Measurements from ENCODE around the gene M6PR.

Gene M6PR

DNA sequence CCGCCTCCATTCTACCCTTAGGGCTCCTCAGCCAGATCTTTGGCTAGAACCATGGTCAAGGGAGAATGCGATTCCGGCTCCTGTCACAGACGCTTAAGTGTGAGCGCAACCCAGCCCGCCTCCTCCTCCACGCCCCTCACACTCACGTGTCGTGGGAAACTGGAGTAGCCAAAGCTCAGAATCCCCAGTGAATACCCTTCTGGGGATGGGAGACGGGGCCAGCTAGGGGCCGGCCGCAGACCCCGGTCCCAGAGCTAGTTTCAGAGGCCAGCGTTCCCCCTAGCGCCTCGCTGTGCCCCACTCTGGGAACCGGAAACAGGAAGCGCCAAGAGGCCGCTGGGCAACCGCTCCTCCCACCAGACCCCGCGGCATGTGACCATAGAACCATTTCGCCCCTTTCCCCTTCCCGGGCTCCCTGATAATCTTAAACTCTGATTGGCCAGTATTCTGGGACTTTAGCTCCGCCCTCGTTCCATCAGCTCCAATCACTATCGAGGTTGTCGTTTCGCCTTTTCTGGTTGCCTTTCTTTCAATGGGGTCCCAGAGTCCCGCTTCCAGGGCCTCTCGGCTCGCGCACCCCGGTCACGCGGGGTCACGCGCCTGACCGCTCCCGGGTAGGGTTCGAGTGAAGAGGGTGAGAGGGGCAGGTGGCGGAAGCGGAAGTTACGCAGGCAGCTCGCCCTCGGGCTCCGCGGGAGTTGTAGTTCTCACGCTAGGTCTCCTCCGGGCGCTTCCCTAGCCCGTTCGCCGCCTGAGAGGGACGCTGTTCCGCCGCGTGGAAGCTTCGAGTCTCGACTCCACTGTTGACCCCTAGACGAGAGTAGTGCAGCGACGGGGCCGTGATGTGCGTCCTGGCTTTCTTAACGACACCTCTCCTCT, at the start of gene M6PR:
TSS of gene M6PR (minus strand) at position 304 of the 879 bp plus-strand sequence. CDS start 3,241 bp downstream, outside the sequence.
- in situ Hi-C loops (cut with HindIII; ENCODE audit: low sequenced_read_pairs), result no loop called here

DNA sequence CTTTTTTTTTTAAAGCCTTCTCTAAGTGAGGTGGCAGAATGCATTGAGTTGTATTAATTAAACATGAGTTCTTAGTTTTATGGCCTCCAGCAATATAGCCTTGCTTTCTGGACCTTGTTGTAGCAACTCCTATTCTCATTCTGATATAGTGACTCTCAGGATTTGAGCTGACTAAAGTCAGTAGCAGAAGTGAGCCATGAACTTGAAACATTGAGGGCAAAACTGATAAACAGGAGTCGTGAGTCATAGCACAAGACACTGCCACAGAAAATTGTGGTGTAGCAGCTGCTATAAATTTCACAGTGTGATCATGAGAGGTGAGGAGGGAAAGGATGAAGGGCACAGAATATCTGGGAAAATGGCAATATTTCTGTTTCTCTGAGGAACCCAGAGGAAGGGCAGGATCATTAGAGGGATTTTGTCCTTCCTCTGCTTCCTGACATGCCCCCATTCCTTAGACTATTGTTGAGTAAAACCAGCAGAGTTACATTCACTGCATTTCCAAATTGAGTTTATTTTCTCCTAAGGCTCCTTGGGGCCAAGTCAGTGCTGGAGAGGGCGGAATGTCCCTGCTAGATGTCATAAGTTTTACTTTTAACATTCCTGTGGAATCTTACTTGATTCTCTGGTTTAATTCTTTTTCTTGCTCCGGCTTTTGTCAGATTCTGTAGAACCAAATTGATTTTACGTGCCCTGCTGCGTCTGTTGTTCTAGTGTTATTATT, 47.4 kb upstream of the M6PR start:
- in situ Hi-C loops (cut with HindIII; ENCODE audit: low sequenced_read_pairs), result no loop called here

DNA sequence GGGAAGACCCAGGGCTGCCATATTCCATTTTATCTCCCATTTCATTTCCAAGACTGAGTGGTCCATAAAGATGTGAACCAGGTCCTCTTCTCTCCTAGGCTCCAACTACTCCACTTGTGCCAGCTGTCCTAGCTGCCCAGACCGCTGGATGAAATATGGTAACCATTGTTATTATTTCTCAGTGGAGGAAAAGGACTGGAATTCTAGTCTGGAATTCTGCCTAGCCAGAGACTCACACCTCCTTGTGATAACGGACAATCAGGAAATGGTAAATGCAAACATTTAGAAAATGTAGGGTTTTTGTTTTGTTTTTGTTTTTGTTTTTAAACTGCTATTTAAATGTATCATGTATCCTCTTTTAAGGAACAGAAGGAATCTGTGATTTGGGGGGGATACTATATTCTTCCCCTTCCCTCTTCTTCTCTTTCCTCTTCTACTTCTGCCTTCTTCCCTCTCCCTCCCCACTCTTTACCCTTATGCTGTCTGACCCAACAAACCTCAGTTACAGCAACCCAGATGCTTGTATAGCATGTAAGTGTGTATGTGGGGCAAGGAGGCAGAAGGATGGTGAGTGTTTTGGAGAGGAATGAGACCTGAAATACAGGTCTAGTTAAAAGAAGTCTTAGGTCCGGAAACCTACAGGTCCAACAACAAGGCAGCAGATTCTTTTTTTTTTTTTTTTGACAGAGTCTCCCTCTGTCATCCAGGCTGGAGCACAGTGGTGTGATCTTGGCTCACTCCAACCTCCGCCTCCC, 45.8 kb upstream of the M6PR start:
- in situ Hi-C loops (cut with HindIII; ENCODE audit: low sequenced_read_pairs), result no loop called here

DNA sequence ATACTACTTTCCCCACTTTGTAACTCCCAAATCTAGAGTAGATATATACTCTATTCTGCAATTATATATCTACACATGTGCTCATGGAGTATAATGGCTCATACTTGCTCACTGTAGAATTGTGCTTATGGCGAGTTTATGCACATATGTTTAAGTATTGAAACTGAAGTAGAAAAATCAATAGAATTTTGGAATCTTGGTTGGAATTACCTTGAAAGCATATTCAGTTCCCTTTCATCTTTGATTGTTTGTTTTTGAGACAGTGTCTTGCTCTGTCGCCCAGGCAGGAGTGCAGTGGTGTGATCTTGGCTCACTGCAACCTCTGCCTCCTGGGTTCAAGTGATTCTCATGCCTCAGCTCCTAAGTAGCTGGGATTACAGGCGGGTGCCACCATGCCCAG, 44.4 kb upstream of the M6PR start:
- in situ Hi-C loops (cut with HindIII; ENCODE audit: low sequenced_read_pairs), result no loop called here

DNA sequence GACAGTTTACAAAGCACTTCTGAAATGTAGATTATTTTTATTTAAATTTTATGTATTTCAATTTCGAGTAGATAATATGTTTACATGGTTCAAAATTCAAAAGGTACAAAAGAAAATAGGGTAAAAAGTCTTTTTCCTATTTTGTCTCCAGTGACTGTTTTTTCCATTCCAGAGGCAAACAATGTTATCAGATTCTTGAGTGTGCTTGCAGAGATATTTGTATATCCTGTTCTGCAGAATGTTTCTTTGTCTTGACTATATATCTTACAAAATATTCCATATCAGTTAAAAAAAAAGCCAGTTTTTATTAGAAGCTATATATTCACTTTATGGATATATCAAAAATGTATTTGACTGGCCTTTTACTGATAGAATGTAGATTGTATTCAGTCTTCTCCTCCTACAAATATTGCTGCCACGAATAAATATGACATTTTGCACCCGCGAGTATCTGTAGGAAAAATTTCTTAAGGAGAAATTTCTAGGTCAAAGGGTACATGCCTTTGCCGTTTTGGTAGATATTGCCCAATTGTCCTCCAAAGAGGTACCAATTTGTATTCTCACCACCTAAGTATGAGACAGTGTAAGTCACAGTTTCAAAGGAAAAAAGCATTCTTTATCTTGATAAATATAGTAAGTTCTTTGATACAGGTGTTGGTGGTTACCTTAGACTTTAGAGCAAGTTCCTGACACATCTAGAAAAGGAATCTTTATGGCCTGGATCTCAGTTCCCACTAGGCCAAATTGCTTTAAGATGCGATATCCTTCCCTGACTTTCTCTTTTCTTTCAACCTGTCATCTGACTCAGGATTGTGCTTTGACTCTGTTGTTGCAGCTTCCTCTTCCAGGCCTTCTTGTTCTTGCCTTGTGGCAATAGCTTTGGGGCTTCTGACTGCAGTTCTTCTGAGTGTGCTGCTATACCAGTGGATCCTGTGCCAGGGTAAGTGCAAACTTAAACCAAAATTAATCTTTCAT, 42.2 kb upstream of the M6PR start:
- in situ Hi-C loops (cut with HindIII; ENCODE audit: low sequenced_read_pairs), result no loop called here

DNA sequence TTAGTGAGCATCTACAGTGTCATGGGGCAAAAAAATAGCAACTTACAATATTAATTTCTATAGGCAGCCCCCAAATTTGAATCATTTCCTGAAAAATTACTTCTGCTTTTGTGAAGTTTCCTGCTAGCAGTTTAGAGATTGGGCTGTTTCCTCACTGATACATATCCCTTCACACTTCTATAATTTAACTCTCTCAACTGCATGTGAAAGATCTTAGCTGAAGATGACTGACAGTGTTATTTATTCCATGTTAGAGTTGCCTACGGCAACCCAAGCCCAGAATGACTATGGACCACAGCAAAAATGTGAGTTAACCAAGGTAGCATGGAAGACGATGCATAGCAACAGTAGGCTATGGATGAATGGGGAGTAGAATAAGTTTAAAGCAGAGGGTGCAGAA, 40.0 kb upstream of the M6PR start, which contains the start of gene KLRG1:
TSS of gene KLRG1 (plus strand) at position 134 of the 400 bp plus-strand sequence. CDS start at position 224, 90 bp downstream.
- in situ Hi-C loops (cut with HindIII; ENCODE audit: low sequenced_read_pairs), result no loop called here

DNA sequence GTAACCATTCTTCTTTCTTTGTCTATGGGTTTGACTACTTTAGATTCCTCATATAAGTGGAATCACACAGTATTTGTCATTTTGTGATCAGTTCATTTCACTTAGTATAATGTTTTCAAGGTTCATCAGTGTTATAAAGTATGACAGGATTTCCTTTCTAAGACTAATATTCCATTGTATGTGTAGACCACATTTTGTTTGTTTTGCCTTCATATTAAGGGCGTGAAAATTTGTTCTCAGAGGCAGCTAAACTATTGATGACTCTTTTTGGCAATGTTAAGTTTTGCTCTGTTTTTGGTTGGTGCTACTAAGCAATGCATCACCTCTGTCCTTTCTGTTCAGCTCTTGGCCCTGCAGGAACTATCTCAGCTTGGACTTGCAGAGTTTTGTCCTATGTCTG, 38.2 kb upstream of the M6PR start:
- in situ Hi-C loops (cut with HindIII; ENCODE audit: low sequenced_read_pairs), result no loop called here

DNA sequence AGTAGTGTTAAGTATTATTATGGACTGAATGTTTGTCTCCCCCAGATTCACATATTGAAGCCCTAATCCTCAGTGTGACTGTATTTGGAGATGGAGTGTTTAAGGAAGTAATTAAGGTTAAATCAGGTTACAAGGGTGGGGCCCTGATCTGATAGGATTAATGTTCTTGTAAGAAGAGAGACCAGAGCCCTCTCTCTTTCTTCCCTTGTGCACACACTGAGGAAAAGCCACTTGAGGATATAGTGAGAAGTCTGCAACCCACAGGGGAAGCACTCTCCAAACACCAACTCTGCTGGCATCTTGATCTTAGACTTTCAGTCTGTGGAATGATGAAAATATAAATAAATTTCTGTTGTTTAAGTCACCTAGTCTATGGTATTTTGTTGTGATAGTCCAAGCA, 37.7 kb upstream of the M6PR start:
- in situ Hi-C loops (cut with HindIII; ENCODE audit: low sequenced_read_pairs), result no loop called here

DNA sequence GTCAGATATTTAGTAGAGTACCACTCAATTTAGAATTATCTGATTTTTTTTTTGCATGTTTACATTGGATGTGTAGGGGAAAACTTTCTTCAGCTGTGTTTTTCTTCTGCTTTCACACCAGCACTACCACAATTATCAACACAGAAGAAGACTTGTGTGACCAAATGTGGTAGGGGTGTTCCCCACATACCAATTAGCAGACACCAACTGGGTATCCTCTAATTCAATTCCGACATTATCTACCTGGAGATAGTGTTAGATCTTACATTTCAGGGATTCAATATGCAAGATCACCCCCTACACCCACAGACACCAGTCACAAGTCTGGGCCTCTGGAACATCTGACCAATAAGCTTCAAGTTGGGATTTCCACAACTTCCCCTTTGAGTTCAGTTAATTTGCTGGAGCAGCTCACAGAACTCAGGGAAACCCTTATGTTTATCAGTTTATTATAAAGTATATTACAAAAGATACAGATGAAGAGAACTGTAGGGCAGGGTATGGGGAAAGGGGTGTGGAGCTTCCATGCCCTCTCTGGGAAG, 35.8 kb upstream of the M6PR start:
- in situ Hi-C loops (cut with HindIII; ENCODE audit: low sequenced_read_pairs), result no loop called here

DNA sequence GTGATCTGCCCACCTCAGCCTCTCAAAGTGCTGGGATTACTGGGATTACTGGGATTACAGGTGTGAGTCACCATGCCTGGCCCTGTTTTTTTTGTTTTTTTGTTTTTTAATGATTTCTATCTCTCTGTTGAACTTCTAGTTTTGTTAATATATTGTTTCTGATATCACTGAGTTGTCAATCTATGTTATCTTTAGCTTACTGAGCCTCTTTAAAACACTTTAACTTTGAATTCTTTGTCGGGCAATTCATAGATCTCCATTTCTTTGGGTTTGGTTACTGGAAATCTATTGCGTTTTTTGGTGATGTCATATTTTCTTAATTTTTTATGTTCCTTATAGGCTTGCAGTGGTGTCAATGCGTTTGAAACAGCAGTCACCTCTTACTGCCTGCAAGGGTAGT, 30.7 kb upstream of the M6PR start:
- in situ Hi-C loops (cut with HindIII; ENCODE audit: low sequenced_read_pairs), result no loop called here

DNA sequence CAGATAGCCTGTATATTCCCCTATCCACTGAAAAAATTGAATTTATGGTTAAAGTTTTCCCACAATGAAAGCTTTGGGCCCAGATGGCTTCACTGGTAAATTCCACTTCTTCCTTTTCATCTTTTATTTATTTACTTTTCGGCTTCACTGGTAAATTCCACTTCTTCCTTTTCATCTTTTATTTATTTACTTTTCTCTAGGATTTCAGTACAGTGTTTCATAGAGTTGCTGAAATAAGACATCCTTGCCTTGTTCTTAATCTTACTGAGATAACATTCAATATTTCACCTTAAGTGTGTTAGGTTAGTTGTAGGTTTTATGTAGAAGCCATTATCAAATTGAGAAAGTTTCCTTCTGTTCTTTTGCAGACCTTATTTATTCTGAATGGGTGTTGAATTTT, 21.0 kb upstream of the M6PR start:
- in situ Hi-C loops (cut with HindIII; ENCODE audit: low sequenced_read_pairs), result no loop called here

DNA sequence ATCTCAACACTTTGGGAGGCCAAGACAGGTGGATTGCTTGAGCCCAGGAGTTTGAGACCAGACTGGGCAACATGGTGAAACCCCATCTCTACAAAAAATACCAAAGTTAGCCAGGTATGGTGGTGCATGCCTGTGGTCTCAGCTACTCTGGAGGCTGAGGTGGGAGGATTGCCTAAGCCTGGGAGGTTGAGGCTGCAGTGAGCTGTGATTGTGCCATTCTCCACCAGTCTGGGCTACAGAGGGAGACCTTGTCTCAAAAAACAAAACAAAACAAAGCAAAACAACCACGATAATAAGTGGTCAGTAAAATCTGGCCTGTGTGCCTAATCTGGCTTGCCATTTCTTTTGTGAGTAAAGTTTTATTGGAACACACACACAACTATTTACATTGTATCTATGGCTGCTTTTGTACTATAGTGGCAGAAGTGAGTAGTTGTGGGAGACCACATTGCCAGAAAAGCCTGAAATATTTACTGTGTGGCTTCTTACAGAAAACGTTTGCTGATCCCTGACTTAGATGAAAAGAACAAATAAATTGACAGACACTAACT, 20.5 kb upstream of the M6PR start:
- in situ Hi-C loops (cut with HindIII; ENCODE audit: low sequenced_read_pairs), result no loop called here

DNA sequence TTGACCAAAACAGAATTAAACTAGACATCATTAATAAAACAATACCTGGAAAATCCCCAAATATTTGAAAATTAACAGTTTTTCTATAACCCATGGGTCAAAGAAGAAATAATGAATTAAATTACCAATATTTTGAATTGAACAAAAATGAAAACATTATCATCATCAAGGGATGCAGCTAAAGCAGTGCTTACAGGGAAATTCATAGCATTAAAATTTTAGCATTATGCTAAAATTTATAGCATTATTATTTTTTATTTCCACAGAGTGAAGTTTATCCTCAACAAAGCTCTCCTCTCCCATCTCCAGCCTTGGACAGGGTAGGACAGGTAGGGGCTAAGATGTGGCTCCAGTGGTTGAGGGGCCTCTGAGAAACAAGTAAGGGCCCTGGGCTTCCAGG, 19.3 kb upstream of the M6PR start:
- in situ Hi-C loops (cut with HindIII; ENCODE audit: low sequenced_read_pairs), result no loop called here

DNA sequence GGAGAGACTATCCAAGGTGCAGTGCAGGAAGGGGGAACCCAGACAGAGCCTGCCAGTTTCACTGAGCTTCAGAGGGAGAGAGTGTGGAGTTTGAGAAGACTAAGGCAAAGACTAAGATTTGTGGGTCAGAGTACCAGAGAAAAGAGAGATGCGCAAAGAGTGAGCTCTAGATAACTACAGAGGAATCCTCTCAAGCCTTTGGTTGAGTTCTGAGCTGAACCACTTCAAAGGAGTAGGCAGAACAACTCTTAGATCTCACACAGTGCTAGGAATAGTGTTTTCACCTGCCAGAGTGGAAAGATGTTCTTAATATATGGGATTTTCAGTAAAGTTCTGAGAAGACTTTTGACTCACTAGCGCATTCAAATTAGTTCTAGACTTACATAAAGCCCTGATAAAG, 10.7 kb upstream of the M6PR start:
- in situ Hi-C loops (cut with HindIII; ENCODE audit: low sequenced_read_pairs), result no loop called here

DNA sequence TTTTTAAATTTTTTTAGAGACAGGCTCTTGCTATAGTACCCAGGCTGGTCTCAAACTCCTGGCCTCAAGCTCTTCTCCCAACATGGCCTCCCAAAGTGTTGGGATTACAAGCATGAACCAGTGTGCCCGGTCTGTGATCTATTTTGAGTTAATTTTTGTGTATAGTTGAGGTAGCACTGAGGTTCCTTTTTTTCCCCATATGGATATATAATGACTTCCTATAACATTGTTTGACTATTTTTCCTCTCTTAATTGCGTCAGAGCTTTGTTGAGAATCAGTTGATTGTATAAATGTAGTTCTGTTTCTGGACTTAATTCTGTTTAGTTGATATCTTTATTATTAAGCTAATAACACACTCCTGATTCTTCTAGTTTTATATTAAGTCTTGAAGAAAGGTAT, 8.6 kb upstream of the M6PR start:
- in situ Hi-C loops (cut with HindIII; ENCODE audit: low sequenced_read_pairs), result no loop called here

DNA sequence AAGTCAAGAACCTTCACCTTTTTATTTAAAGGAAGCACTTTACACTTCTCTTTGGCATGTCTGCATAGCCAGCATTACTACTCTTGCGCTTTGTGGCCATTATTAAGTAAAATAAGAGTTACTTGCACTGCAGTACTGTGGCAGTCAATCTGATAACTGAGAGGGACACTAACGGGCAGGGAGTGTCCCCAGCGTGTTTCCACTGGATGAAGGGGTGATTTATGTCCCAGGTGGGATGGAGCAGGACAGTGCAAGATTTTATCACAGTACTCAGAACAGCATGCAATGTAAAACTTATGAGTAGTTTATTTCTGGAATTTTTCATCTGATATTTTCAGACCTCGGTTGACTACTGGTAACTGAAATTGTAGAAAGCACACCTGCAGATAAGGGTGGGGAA, 8.1 kb upstream of the M6PR start:
- in situ Hi-C loops (cut with HindIII; ENCODE audit: low sequenced_read_pairs), result no loop called here

DNA sequence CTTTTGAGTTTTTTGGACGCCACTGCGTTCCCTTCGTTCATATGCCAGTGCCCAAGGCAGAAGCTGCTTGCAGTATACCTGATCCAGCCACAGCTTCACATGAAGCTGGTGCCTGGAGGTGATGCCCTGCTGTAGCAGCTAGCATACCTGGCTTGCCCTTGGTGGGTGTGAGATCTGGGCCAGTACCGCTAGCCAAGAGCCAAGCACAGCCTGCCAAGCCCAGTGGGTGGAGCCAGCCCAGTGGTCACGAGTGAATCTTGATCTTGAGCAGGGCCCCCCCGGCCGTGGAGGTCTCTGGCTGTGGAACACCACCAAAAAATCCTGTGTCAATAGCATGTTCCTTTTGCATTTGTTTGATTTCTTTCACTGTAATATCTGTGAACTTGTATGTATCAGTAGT, 7.3 kb upstream of the M6PR start:
- in situ Hi-C loops (cut with HindIII; ENCODE audit: low sequenced_read_pairs), result no loop called here

DNA sequence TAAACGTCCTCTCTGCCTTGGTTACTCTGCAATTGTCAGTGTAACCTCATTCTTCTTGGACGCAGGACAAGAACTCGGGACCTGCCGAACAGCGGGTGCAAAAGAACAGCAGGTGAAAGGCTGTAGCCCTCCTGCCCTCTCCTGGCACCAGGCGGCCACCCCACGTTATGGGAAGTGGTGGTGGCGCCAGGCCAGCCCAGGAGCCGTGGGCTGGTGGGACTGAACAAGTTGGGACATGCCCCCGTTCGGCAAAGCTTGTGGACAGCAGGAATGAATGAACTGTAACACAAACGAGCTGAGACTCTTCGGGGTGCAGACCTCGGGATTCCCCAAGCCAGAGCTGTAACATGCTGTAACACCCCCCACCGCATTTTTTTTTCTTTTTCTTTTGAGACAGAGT, 6.6 kb upstream of the M6PR start:
- in situ Hi-C loops (cut with HindIII; ENCODE audit: low sequenced_read_pairs), result no loop called here

DNA sequence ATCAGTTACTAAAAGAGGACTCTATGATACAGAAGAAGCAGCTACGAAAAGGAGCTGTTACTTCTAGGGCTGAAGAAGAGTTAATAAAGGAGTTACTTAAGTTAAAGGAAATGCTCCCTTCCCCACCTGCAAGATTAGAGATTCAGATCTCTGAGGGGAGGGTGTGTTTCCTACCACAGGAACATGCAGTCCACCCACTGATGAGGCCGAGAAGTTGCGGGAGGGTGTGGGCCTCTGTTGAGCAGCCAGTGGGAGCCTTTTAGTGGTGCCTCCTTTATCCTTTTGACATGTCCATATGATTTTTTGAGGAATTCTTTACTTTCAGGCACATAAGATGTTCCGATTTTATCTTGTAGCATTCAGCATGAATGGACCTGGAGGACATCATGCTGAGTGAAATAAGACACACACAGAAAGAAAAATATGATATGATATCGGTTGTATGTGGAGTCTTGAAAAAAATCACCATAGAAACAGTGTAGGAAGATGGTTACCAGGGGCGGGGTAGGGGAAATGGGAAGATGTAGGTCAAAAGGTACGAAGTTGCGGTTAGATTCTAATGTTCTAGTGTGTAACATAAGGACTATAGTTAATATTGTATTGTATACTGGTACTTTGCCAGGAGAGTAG, 4.4 kb upstream of the M6PR start:
- in situ Hi-C loops (cut with HindIII; ENCODE audit: low sequenced_read_pairs), result no loop called here
